Measurements from ENCODE around the gene GPX4.

- TF ChIP-seq CTCF (IDR thresholded peaks at IDR 0.05) (no peak), POLR2A (IDR thresholded peaks at IDR 0.05) (no peak)
Measured at GRCh38 chr19:1125601-1126467, 22.0 kb downstream of the GPX4 start.
